Duodenal mucosa (tissue), 2 donors: ENCODE results near the gene ATRIP.

Experiments
- H3K27ac ChIP-seq: one replicate; pipeline ENCODE4 v1.7.0; 2013; ENCODE audit warnings: low read depth, low read length
- H3K27me3 ChIP-seq, 2 donors: one replicate each; pipeline ENCODE4 v1.7.0; 2013; ENCODE audit warnings: low read length in 2 of 2, control low read depth in 1 of 2; ENCODE audit not compliant: insufficient read depth in 2 of 2, control insufficient read depth in 1 of 2
- H3K36me3 ChIP-seq, 2 donors: one replicate each; pipeline ENCODE4 v1.7.0; 2013; ENCODE audit warnings: low read length in 2 of 2, control low read depth in 1 of 2; ENCODE audit not compliant: insufficient read depth in 2 of 2, control insufficient read depth in 1 of 2
- H3K4me1 ChIP-seq, 2 donors: one replicate each; pipeline ENCODE4 v1.7.0; 2013; ENCODE audit warnings: low read length in 2 of 2, control low read depth in 1 of 2; ENCODE audit not compliant: insufficient read depth in 2 of 2, control insufficient read depth in 1 of 2
- H3K4me3 ChIP-seq, 2 donors: one replicate each; pipeline ENCODE4 v1.7.0; 2013; ENCODE audit warnings: low read length in 2 of 2, low read depth in 1 of 2
- H3K9ac ChIP-seq, 2 donors: one replicate each; pipeline ENCODE4 v1.7.0; 2013; ENCODE audit warnings: low read length in 2 of 2, low read depth in 1 of 2
- H3K9me3 ChIP-seq, 2 donors: one replicate each; pipeline ENCODE4 v1.7.0; 2013; ENCODE audit warnings: low read length in 2 of 2, control low read depth in 1 of 2; ENCODE audit not compliant: control insufficient read depth in 1 of 2

ATRIP gene

GRCh38 chr3:48514431-48515227 is 68.1 kb downstream of the ATRIP start:
- Histone ChIP-seq H3K4me1 (no peaks in the 10 kb centered on the region), H3K27me3 (no peaks in the 10 kb centered on the region), H3K27ac (no peak overlapping the region), H3K9me3 (no peaks in the 10 kb centered on the region), H3K36me3 (peaks cover 0 to 10% of the 10 kb centered on the region in 2 donors), H3K9ac (no peak overlapping the region), H3K4me3 (no peak overlapping the region)
